A673 (cell line): Measurements from ENCODE around the gene ANKLE1. TPM values are rescaled to one million over a fixed set of nuclear protein-coding genes. Genes with fewer than 3 reads are reported as not detected.

Experiments
- BruUV-seq: library from RNA; stranded (reverse); fragments of 400-500 nt; replicated peaks from 2 replicates; lab custom pipeline; 2021; lab: Mats Ljungman, UMichigan
- CTCF ChIA-PET: fragments of 300-600 bp; sonication (Branson Sonifier 250); formaldehyde crosslinking; loops from one replicate; lab custom pipeline; 2022; ENCODE audit warnings: antibody characterized with exemption; lab: Charles Lee
- POLR2A ChIA-PET: fragments of 300-600 bp; sonication (Branson Sonifier 250); formaldehyde crosslinking; loops from one replicate; lab custom pipeline; 2022; ENCODE audit warnings: antibody characterized with exemption; ENCODE audit not compliant: low non-redundant PET; lab: Charles Lee
- DNase-seq: peaks from one replicate; pipeline ENCODE4 v3.0.0-alpha.2; 2015; ENCODE audit warnings: low spot score
- H3K27ac ChIP-seq: fragments of 200-600 bp; sonication (generic); 2 replicates; pipeline ENCODE4 v1.5.1; 2016; ENCODE audit warnings: mixed run types, low read depth, mild to moderate bottlenecking, mixed read lengths, antibody characterized with exemption, low read length; ENCODE audit not compliant: poor library complexity, severe bottlenecking
- H3K27me3 ChIP-seq: fragments of 200-600 bp; sonication (generic); replicated peaks from 2 replicates; pipeline ENCODE4 v1.6.1; 2017; ENCODE audit warnings: mixed run types, low read depth, mild to moderate bottlenecking, mixed read lengths, antibody characterized with exemption, low read length; ENCODE audit not compliant: insufficient read depth, poor library complexity
- H3K36me3 ChIP-seq: fragments of 200-600 bp; sonication (generic); 2 replicates; pipeline ENCODE4 v1.6.1; 2016; ENCODE audit warnings: mixed run types, mild to moderate bottlenecking, mixed read lengths, antibody characterized with exemption, low read length; ENCODE audit not compliant: insufficient read depth, poor library complexity, severe bottlenecking
- H3K4me1 ChIP-seq: fragments of 200-600 bp; sonication (generic); 2 replicates; pipeline ENCODE4 v1.6.1; 2017; ENCODE audit warnings: mixed run types, mild to moderate bottlenecking, mixed read lengths, antibody characterized with exemption, low read length; ENCODE audit not compliant: insufficient read depth, poor library complexity, severe bottlenecking
- H3K4me3 ChIP-seq: fragments of 200-600 bp; sonication (generic); 2 replicates; pipeline ENCODE4 v1.5.1; 2016; ENCODE audit warnings: low read depth, mixed run types, mild to moderate bottlenecking, mixed read lengths, low read length; ENCODE audit not compliant: poor library complexity, severe bottlenecking
- H3K9me3 ChIP-seq: fragments of 200-600 bp; sonication (generic); 2 replicates; pipeline ENCODE4 v1.6.1; 2016; ENCODE audit warnings: mixed run types, low read depth, mild to moderate bottlenecking, mixed read lengths, antibody characterized with exemption, low read length; ENCODE audit not compliant: poor library complexity, severe bottlenecking
- EZH2 ChIP-seq: fragments of 200-600 bp; sonication (generic); IDR thresholded peaks from 2 replicates; pipeline ENCODE4 v1.6.1; 2017; ENCODE audit warnings: borderline replicate concordance, low read depth, mild to moderate bottlenecking, mixed read lengths, antibody characterized with exemption, low read length; ENCODE audit not compliant: poor library complexity, severe bottlenecking
- intact Hi-C: fragments of 100-400 bp; cut with micrococcal nuclease; formaldehyde crosslinking; loops from one replicate; pipeline ENCODE4 v1.10.0; 2022; ENCODE audit not compliant: unreplicated experiment
- total RNA-seq: library from RNA; stranded (reverse); gene quantifications from 2 replicates; pipeline ENCODE4 v1.2.3, GENCODE V29; 2021
- TF ChIP-seq, protein P1 (sequence below): fragments of 300-800, 200-600 bp; sonication (generic); conservative IDR thresholded peaks from 2 replicates; pipeline ENCODE4 v1.5.1; 2017; ENCODE audit warnings: low read depth, mild to moderate bottlenecking, antibody characterized with exemption, low read length, moderate library complexity, mixed read lengths

Gene ANKLE1
- total RNA-seq, 1 experiment from 2014 or later = 17.5 TPM

GRCh38 chr19:17320435-17320834 is 38.7 kb downstream of the ANKLE1 start:
- Histone ChIP-seq H3K4me3 (no peak overlapping the region), H3K27ac (no peak overlapping the region), H3K9me3 (no peaks in the 10 kb centered on the region), H3K4me1 (no peaks in the 10 kb centered on the region), H3K36me3 (peaks cover 18% of the 10 kb centered on the region), H3K27me3 (no peaks in the 10 kb centered on the region)
- intact Hi-C loops = no loop called here
- TF ChIP-seq, protein P1, sequence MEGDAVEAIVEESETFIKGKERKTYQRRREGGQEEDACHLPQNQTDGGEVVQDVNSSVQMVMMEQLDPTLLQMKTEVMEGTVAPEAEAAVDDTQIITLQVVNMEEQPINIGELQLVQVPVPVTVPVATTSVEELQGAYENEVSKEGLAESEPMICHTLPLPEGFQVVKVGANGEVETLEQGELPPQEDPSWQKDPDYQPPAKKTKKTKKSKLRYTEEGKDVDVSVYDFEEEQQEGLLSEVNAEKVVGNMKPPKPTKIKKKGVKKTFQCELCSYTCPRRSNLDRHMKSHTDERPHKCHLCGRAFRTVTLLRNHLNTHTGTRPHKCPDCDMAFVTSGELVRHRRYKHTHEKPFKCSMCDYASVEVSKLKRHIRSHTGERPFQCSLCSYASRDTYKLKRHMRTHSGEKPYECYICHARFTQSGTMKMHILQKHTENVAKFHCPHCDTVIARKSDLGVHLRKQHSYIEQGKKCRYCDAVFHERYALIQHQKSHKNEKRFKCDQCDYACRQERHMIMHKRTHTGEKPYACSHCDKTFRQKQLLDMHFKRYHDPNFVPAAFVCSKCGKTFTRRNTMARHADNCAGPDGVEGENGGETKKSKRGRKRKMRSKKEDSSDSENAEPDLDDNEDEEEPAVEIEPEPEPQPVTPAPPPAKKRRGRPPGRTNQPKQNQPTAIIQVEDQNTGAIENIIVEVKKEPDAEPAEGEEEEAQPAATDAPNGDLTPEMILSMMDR = no peak
- TF ChIP-seq EZH2 = no peak
- DNase-seq = no peak
- POLR2A ChIA-PET = no interaction called here
- no TSS peak for BruUV-seq
- CTCF ChIA-PET = no interaction called here

GRCh38 chr19:17321655-17322489 is 40.2 kb downstream of the ANKLE1 start:
- peaks cover 11% of the 10 kb centered on the region for H3K36me3 ChIP-seq
- H3K4me3 ChIP-seq = no peak overlapping the region
- intact Hi-C loops = no loop called here
- DNase-seq = no peak
- BruUV-seq = no TSS peak
- no peaks in the 10 kb centered on the region for H3K9me3 ChIP-seq
- no peaks in the 10 kb centered on the region for H3K27me3 ChIP-seq
- no peaks in the 10 kb centered on the region for H3K4me1 ChIP-seq
- no peak overlapping the region for H3K27ac ChIP-seq
- TF ChIP-seq EZH2 = no peak
- TF ChIP-seq, protein P1 = no peak
- CTCF ChIA-PET = interaction anchor here (0.5 kb wide), 1 partner anchor 95 kb away, joined by 6 read pairs; no protein-coding TSS in a partner anchor
- POLR2A ChIA-PET = no interaction called here

DNA sequence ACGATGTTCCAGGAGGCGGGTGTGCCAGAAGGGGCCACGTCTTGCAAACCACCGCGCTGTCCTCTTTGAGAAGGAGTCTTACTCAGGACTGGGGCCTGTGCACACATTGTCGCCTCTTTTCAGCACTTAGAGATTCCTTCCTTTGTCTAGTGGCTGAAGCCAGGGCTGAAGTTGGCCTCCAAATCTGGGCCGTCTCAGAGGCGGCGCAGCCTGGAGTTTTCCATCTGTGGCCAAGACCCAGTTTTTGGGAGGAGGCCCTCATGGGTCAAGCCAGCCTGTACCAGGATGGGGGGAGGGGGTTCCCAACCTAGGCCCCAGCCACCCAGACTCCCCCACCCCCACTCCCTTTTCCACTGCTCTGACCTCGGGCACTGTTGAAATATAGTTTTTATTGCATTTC is 41.2 kb downstream of the ANKLE1 start:
- Histone ChIP-seq H3K4me1 (no peaks in the 10 kb centered on the region), H3K36me3 (peaks cover 17% of the 10 kb centered on the region), H3K9me3 (no peaks in the 10 kb centered on the region), H3K27me3 (no peaks in the 10 kb centered on the region), H3K27ac (peak overlapping the region; percentile 50), H3K4me3 (no peak overlapping the region)
- POLR2A ChIA-PET = no interaction called here
- DNase-seq = no peak
- intact Hi-C loops = no loop called here
- no peak for TF ChIP-seq EZH2
- TF ChIP-seq, protein P1 = no peak
- no TSS peak for BruUV-seq
- CTCF ChIA-PET = interaction anchor here (0.5 kb wide), 1 partner anchor 94 kb away, joined by 6 read pairs; no protein-coding TSS in a partner anchor
